HG03558 (cell line): Measurements from ENCODE around the gene TENM3.

ENCODE experiments used
- ATAC-seq: cut with Tn5 transposase; IDR thresholded peaks from one replicate; pipeline ENCODE4 v1.9.1; 2021; ENCODE audit warnings: moderate number of reproducible peaks; ENCODE audit not compliant: unreplicated experiment; ENCODE audit errors: extremely low read depth

The TENM3 gene

DNA sequence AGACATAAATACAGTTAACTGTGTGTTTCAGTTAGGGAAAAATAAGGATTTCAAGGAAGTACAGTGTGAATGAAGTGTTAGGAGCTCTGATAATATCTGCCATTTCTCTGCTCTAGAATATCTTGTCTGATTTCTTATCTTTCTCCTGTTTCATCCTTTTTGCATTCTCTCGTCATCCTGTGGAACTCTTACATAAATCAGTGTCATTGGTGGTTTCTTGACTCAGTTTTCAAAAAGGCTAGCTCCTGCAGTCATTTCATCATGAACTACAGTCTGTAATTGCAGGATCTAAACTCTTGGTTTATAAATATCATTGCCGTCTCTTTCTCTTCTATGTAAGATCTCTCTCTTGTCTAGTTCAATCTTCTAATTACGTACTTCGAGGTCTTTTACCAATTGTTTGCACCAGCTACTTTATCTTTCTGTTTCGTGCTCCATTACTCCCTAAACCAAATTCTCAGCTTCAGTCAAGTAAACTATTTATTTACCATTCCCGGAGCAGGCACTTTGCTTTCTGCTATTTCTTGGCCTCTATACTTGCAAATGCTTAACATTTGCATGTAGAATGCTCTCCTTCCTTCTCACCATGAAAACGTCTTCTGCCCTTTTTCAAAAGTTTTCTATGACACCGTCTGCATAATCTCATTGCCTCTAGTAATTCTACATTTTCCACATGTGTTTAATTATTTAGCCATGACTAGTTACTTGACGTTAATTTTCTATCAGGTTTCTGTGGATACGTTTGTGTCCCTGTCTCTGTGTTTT, 294.0 kb downstream of the TENM3 start:
- no peak for ATAC-seq

DNA sequence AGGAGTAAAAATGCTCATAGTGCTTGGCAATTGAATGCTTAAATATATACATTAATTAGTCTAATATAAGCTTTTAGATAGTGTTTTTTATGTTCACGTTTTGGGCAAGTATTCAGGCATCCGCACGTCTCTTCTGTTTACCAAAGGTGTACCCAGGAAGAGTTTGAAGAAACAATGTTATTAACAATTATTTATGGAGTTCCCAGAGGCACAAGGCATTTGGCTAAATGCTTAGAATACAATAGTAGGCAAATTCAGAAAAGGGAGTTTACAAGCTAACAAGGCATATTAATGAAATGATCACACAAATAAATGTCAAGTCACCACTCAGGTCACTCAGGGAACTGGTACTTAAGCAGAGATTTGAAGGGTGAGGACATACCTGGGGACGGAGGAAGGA, 294.8 kb downstream of the TENM3 start:
- ATAC-seq: no peak

DNA sequence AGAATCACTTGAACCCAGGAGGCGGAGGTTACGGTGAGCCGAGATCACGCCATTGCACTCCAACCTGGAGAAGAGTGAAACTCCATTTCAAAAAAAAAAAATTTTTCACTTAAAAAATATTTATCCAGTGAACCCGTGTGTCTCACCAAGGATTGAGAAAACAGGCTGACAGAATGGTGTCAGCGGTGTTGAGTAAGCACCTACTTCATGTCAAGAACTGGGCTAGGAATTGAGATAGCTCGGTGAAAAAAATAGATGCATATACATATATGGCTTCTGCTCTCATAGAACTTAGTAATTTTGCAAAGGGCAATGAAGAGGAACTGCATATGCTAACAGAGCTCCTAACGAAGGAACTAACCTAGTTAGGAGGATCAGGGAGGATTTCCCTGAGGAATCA, 297.3 kb downstream of the TENM3 start:
- ATAC-seq: no peak

DNA sequence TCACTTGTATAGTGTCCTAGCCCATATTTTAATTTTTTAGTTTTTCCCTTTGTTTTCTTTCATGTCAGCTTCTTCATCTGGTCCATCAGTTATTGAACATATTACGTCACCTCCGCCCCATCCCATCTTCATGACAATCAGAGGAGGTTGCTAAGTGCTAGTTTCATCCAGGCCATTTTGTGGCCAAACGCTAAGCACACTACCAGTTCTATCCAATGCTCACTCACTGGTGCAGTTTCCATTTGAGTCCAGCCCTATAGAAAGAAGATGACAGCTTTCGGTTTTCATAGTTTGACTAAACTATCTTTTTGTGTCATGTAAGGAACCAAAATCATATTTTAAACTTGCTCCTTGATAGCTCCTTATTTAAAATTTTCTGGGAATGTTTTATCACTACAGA, 304.2 kb downstream of the TENM3 start:
- ATAC-seq: peak; percentile 99

DNA sequence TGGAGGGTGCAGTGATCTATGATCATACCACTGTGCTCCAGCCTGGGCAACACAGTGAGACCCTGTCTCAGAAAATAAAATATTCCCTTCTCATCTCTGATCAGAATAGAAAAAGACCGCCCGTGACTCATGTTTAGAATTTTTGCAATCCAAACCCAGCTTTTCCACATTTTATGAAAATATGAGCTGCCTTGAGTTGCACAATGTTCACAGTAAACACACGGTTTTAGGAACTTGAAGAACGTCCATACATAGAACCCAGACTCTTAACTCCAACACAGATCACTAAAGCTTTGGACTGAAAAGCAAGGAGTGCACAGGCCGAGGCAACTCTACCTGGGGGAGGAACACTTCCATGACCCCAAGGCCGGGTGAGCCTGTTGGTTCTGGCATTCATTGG, 305.0 kb downstream of the TENM3 start:
- no peak for ATAC-seq

DNA sequence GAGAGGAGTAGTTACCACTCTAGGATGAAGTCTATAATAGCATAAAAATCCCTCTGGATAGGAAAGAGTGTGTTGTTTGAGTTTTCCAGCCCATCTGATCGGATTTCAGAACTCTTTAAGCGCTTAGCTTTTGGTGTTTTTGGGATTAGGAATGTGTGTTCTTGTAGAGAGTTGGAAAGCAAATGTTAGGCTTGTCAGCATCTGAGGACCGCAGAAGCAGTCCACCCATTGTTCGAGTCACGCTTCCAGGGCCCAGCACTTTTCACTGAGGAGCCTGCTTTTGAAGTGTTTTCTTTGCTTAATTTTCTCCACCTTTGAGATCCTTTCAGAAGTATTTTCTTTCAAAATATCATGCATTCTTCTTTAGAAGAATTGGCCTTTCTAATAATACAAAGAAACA, 306.2 kb downstream of the TENM3 start:
- ATAC-seq: no peak

DNA sequence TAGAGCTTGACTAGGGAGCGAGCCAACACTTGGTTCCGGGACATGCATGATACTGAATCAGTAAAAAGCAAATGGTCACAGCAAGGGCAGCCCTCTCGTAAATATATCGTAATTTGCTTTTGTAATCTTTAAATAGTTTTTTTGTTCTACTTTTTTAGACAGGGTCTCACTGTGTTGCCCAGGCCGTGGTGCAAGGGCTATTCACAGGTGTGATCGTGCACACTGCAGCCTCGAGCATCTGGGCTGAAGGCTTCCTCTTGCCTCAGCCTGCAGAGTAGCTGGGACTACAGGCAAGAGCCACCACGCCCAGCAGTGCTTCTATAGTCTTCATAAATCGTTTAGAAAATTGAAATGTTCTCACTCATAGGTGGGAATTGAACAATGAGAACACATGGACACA, 309.7 kb downstream of the TENM3 start:
- no peak for ATAC-seq

DNA sequence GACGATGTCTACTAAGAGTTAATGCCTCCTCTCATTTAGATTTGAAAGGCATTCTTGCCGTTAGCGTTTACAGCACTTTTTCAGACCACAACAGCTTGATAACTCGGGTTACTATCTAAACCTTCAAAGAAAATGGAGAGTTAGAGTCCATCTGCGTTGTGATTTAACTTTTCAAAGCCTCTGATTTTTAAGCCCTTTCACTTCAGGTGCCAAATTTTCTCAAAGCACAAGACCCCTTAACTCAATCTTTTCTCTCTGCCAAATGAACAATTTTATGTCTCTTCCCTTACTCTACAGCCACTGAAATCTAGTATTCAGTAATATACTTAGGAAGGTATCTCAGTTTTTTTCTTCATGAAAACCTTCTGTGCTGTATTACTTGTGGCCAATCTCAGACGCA, 310.5 kb downstream of the TENM3 start:
- ATAC-seq: no peak

DNA sequence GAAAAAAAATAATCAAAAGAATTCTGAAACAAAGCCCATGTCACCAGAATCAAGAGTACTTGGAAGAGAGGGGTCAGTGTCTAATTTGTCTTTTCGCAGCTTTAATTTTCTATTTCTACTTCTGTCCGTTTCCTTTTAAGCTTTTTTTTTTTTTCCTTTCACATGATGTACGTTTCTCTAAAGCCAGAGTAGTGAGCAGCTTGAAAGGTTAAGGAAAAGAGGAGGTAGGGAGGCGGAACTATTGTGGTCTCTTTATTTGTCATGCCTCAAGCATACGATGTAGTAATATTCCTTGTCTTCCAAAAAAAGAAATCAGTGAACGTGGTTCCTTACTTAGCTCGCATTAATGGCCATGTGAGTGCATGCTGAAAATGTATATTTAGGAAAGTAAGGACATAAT, 311.5 kb downstream of the TENM3 start:
- no peak for ATAC-seq

DNA sequence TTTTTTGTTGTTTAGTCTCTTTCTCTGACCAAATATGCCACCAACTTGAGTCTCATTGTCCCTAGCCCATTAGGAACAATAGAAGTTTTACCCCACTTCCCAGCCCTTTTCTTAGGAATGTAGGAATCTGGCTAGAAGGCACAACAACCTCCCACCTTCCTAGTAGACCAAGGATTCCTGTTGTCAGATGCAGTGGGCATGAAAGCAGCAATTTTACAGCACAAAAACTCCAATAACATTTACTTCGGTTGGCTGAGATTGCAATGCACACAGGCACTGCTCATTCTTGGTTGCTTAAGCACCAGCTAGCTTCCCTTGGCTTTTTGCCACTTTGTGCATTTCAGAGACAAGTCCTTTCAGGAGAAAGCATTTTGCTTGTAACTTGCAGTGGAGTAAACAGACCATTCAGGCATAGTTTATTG, 312.8 kb downstream of the TENM3 start:
- ATAC-seq: no peak

DNA sequence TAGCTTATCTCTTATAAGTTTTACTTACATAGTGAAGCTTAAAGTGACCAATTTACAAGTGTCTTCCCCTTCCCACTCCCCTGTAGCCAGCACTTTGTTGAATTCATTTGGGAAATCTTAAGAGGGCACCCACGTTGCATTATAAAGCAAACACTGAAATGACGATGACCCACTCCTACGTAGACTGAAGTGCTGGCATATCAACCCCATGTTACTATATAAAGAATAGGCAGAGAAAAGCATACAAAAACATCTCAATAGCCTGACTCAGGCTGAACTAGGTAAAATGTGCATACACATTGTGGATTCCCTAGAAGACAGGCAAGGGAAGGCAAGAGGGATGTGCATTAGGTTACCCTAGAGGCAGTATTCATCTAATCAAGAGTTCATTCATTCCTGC, 313.4 kb downstream of the TENM3 start:
- no peak for ATAC-seq

DNA sequence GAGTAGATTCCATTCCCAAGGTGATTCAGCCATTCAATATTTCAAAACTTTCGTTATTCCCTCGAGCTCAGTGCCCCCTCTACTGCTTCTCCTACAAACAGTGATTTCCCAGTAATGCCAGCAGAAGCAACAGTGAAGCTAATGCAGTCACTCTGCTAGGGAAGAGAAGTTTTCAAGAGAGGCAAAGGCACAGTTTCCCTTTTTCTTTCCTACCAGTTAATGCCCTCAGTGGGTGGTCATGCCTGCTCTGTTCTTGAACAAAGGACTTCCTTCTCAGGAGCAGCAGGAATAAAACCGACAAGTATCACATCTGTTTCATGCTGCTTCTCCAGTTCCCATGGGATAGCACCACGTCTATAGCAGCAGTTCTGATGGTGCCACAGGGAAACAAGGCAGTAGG, 317.2 kb downstream of the TENM3 start:
- ATAC-seq: no peak

DNA sequence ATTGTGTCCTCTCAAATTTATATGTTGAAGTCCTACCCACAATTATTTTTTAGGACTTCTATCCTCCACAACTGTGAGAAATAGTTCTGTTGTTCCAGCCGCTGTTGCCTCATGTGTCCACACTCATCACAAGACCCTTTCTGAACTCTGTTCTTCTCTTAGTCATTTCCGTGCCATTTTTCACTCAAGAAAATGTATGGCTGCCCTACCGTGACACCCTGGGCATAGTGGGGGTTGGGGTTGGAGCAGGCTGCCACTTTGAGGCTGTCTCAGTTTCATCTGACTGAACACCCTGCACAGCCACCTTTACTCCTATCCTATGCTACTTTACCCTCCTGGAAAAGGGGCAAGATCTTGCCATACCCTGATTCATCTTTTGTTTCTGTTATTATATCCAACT, 319.1 kb downstream of the TENM3 start:
- no peak for ATAC-seq

DNA sequence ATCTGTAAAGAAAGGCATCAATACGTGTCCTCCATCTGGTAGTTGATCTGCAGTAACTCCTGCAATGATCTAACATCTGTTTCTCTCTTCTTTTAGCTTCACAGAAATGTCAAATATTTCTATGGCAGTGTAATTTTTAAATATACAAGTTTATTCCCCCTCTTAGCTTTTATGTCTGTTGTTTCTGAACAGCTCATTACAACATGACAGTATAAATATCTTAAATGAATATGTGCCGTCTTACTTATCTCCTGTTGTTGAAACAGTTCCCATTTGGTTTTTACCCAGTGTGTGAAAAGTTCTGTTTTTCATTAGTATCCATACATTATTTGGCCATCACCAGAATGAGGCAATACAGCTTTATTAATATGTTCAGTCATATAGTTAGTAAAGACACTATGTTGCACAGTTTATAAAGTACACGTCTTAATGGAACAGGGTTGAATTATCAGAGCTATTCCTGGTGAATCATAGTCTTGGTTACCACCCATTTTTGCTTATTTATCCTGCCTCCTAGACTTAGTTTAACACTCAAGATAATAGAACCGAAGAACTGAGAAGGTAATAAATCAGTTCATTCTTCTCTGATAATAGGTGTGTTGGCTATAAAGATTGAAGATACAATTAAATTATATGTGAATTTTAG, 321.6 kb downstream of the TENM3 start:
- no peak for ATAC-seq

DNA sequence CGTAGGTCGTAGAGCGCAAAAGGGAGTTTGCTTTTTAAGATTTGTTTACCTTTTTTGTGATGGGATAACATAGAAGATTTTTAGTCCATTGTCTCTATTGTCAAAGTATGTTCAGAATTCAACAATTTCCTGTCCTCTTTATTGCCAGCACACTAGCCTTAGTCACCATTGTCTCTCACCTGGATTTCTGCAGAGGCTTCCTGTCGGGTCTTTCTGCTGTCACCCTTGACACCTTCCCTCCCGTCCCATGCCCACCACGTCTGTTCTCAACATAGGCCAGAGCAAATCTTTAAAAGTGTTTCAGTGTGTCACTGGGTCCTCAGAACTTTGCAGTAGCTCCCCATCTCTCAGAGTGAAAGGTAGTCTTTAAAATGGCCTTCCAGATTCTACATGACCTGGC, 323.9 kb downstream of the TENM3 start:
- ATAC-seq: no peak

DNA sequence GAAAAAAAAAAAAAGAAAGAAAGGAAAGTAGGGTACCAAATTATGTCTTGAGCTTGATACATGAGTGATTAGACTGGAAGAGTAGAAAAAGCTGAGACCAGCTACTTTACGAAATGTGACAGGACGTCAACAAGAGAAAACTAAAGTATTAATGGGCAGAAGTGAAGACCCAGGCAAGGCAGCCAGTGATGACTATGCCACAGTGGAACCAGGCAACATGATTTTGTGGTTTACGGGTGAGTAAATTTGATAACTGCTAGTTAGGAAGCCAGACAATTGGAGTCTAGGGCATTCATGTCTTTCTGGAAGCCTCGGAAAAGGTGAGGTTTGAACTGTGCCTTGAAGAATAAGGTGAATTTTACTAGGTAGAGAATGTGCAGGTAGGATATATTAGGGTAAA, 326.4 kb downstream of the TENM3 start:
- no peak for ATAC-seq

DNA sequence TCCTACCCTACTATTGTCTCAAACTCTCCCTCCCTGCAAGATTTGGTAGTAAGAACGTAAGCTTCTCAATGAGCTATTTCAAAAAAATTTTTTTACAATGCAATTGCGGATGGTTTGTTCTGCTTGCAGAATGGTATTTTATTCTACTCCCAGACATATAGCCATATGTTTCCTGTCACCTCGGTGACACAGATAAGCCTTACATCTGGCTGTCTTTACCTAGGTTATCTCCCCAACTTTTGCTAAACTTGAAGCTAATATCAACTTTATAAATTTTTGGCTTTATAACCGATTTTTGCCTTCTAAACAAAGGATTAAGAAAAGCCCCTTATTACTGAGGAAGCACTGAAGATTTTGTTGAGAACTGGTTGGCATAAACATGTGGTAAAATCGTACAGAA, 331.5 kb downstream of the TENM3 start:
- ATAC-seq: no peak

DNA sequence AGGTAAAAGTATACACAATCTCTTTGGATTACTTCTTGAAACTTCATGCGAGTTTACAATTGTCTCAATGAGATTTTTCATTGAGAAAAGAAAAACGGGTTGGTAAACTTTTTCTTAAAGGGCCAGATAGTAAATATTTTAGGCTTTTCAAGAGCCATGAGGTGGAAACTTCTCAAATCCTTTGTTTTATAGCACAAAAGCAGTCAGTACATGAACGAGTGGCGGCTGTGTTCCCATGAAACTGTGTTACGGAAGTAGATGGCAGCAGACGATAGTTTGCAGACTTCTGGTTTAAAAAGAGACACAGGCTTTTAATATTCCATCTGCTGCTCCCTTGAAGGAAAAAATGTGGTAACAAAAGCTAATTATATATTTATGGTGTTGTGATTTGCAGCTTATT, 332.0 kb downstream of the TENM3 start:
- ATAC-seq: no peak

DNA sequence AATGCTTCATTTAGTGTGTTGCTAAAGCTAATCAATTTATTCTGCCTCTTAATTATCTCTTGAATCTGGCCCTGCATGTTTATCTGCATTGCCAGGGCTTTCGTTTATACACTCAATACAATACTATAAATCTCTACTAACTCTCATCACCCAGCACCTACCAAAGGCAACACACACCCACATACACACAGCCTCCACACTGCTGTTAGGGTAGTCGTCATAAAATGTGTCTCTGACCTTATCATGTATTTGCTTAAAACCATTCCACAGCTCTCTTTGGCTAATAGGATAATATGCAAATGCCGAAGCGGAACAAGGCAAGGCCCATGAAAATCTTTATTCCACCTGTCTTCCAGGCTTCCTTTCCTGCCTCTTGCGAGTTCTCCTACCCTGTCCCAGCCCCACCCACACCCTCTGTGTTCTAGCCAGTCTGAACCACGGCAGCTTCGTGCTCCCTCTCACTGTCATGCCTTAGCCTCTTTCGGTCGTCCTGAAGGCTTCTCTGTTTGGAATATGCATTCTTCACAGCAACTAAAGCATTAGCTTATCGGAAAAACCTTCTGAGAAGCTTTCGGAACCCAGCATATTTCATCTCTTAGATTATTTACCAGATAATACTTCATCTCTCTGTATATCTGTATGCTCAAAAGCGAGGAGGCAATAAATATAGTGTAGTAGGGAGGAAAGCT, 333.5 kb downstream of the TENM3 start:
- no peak for ATAC-seq

DNA sequence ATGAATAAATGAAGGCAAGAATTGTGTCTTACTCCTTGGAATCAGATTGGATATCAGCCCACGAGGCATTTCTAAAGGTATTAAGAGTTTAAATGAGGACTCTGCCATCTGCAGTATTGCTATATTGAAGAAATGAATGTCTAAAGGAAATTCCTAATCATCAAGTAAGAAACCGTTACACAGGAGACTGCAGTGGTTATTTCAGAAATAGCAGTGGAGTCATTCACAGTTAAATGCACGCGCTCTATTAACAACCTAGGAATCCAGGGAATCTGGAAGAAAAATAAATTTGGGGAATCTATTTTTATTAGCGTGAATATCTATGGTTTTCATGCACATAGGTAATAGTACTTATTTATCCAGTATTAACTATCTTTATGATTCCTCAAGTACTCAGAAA, 334.2 kb downstream of the TENM3 start:
- ATAC-seq: no peak

DNA sequence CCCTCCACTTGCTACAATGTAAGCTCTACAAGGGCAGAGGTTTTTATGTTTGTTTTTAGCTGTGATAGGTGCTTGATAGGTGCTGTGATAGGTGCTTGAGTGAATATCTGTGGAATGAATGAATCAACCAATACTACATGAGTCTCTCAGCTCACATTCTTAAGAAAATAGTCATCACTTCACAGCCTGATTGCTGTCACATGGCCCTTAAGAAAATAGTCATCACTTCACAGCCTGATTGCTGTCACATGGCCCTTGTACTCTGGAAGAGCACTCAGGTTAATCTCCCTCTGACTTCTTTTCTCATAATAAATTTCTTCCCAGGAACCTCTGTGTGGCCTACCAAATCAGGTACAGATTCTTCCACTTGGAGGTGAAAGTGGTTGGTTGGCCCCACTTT, 335.2 kb downstream of the TENM3 start:
- ATAC-seq: no peak

DNA sequence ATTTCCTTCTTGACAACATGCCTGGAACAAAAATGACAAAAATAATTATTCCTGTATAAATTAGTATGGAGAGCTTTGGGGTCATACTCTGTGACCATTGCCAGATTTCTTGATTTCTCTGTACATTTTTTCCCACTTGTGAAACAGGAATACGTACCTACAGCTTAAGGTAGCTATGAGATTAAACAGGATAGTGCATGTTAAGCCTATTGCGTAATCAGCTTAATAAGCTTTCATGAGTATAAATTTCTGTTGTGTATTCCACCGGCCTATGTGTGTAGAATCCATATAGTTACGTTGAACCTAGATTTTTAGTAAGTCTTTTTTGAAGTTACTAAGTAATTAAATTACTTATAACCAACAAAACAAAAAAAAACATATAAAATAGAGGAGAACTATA, 339.0 kb downstream of the TENM3 start:
- no peak for ATAC-seq
